Suprapubic skin (tissue), 4 donors: Measurements from ENCODE around the gene STK36.

Source experiments
- POLR2A ChIP-seq, 2 donors: fragments of 450-650 bp; IDR thresholded peaks; one replicate each; pipeline ENCODE4 v1.6.1; 2017; ENCODE audit warnings: antibody characterized with exemption in 2 of 2, mild to moderate bottlenecking in 2 of 2, moderate library complexity in 2 of 2
- POLR2AphosphoS5 ChIP-seq, 3 donors: sonication (generic); formaldehyde crosslinking; IDR thresholded peaks; one replicate each; pipeline ENCODE4 v1.6.1; 2017; ENCODE audit warnings: antibody characterized with exemption in 3 of 3
- TF ChIP-seq, protein P1 (sequence below), 2 donors: fragments of 200-600 bp in 1 of 2; fragments of 450-650 bp in 1 of 2; sonication (generic) in 1 of 2; IDR thresholded peaks; one replicate each; pipeline ENCODE4 v1.5.1; 2016 to 2019; ENCODE audit warnings: antibody characterized with exemption in 2 of 2, mild to moderate bottlenecking in 1 of 2, moderate library complexity in 1 of 2

DNA sequence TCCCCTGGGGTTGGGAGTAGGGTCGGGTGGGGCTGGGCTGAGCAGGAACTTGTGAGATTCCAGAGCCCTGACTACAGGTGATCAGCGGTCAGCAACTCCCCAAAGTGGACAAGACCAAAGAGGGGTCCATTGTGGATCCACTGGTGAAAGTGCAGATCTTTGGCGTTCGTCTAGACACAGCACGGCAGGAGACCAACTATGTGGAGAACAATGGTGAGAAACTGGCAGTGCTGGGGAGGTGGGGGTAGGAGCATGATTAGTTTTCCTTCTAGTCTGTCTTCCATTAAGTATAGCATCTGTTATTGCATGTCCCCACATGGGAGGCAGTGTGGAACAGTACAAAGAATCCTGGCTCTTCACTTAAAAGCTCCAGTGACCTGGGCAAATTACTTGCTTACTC lies 36.2 kb upstream of the STK36 start:
- TF ChIP-seq, protein P1, sequence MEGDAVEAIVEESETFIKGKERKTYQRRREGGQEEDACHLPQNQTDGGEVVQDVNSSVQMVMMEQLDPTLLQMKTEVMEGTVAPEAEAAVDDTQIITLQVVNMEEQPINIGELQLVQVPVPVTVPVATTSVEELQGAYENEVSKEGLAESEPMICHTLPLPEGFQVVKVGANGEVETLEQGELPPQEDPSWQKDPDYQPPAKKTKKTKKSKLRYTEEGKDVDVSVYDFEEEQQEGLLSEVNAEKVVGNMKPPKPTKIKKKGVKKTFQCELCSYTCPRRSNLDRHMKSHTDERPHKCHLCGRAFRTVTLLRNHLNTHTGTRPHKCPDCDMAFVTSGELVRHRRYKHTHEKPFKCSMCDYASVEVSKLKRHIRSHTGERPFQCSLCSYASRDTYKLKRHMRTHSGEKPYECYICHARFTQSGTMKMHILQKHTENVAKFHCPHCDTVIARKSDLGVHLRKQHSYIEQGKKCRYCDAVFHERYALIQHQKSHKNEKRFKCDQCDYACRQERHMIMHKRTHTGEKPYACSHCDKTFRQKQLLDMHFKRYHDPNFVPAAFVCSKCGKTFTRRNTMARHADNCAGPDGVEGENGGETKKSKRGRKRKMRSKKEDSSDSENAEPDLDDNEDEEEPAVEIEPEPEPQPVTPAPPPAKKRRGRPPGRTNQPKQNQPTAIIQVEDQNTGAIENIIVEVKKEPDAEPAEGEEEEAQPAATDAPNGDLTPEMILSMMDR (IDR thresholded peaks at IDR 0.05) = no peak
- TF ChIP-seq POLR2AphosphoS5 (IDR thresholded peaks at IDR 0.05) (no peak), POLR2A (IDR thresholded peaks at IDR 0.05) (no peak)
